ENCODE measurements around the gene GPRASP1. TPM values are rescaled to one million over a fixed set of nuclear protein-coding genes. Genes with fewer than 3 reads are reported as not detected.
A peak's percentile ranks its signal among the peaks of the same experiment; 100 is the strongest.

Gene GPRASP1
- total RNA-seq (10 to 100 TPM; 35.4 to 55.5 TPM), polyA plus RNA-seq (ENCODE audit: insufficient read length in 2 of 2) (10 to 100 TPM; 52.2 to 69.0 TPM)
- long read RNA-seq, donor 1, full-length matches to known transcripts: 5 of 5 reads
- long read RNA-seq, donor 1, partial matches to known transcripts: 0 of 5 reads
- long read RNA-seq, donor 1, other reads (novel, unspliced or antisense): 0 of 5 reads
- long read RNA-seq, donor 2, full-length matches to known transcripts: 1 of 1 reads
- long read RNA-seq, donor 2, partial matches to known transcripts: 0 of 1 reads
- long read RNA-seq, donor 2, other reads (novel, unspliced or antisense): 0 of 1 reads
- long read RNA-seq, donor 3, full-length matches to known transcripts: 2 of 2 reads
- long read RNA-seq, donor 3, partial matches to known transcripts: 0 of 2 reads
- long read RNA-seq, donor 3, other reads (novel, unspliced or antisense): 0 of 2 reads
- long read RNA-seq, donor 4: 0 reads

DNA sequence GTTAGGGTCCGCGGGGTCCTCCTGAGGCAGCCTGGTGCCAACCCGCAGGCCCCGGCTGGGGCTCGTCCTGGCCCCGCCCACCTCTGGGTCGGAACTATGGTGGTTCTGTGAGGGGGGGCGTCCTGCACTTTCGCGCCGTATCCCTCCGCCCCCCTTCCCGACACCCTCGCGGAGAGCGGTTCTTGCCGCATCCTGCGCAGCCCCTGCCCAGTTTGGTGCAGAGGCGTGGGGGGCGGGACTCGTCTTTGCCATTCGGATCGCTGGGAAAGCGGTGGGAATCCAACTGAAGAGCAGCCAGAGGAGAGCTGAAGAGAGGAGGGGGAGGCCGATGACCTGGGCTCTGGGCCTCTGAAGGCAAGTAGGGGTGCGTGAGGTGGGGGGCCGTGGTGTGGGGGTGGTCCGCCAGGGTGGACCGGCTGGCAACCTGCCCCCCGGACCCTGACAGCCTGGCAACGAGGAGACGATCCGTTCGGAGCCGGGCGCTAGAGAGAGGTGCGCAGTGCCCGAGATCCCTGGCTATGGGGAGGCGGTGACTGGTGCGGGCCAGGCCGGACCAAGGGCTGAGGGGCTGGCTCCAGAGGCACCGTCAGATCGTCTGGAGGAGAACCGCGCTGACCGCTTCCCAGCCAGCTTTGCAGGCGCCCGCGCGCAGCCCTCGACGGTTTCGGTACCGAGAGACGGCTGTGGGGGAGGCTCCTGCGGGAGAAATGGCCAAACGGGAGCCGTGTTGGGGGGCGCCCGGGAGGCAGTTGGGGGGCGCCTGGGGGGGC, at the start of gene GPRASP1:
TSS of gene GPRASP1 (plus strand) at position 242 of the 770 bp plus-strand sequence. CDS start 2,431 bp downstream, outside the sequence.
- Histone ChIP-seq H3K36me3 (ENCODE audit: control insufficient read depth, insufficient read depth, low read length) (no peaks in the 10 kb centered on the region), H3K27me3 (ENCODE audit: control insufficient read depth, insufficient read depth, low read length) (no peaks in the 10 kb centered on the region), H3K9me3 (ENCODE audit: control insufficient read depth, insufficient read depth, low read length) (no peaks in the 10 kb centered on the region), H3K4me3 (ENCODE audit: low read depth, low read length) (peak within 1 kb of the TSS; percentile 68), H3K27ac (ENCODE audit: low read depth, low read length) (peak within 1 kb of the TSS; percentile 87), H3K4me1 (ENCODE audit: control insufficient read depth, insufficient read depth, low read length) (peaks cover 3% of the 10 kb centered on the region)
- 29% methylated on average over 61 of the region's 61 CpGs for WGBS (ENCODE audit: insufficient coverage)
- peak in 5 of 6 donors; percentile 42 to 91 (median 54) for DNase-seq (ENCODE audit: low read depth in 4 of 6, low spot score in 6 of 6)

GRCh38 chrX:102604327-102604726, 47.0 kb upstream of the GPRASP1 start:
- H3K27ac ChIP-seq (ENCODE audit: low read depth, low read length): no peak overlapping the region
- no peaks in the 10 kb centered on the region for H3K9me3 ChIP-seq (ENCODE audit: control insufficient read depth, insufficient read depth, low read length)
- H3K4me1 ChIP-seq (ENCODE audit: control insufficient read depth, insufficient read depth, low read length): no peaks in the 10 kb centered on the region
- no peak for DNase-seq (ENCODE audit: low read depth in 4 of 6, low spot score in 6 of 6)
- H3K27me3 ChIP-seq (ENCODE audit: control insufficient read depth, insufficient read depth, low read length): no peaks in the 10 kb centered on the region
- H3K4me3 ChIP-seq (ENCODE audit: low read depth, low read length): no peak overlapping the region
- H3K36me3 ChIP-seq (ENCODE audit: control insufficient read depth, insufficient read depth, low read length): no peaks in the 10 kb centered on the region
- 50% methylated on average over 1 of the region's 1 CpG for WGBS (ENCODE audit: insufficient coverage)

DNA sequence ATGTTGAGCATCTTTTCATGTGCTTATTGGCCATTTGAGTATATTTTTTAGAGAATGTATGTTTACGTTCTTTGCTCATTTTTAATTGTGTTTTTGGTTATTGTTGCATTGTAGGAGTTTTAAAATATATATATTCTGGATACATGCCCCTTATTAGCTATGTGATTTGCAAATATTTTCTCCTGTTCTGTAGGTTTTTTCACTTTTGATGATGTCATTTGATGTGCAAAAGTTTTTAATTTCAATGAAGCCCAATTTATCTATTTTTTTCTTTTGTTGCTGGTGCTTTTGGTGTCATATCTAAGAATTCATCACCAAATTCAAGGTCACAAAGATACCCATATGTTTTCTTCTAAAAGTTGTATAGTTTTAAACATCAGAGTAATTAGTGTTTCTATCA, 45.2 kb upstream of the GPRASP1 start:
- no peak for DNase-seq (ENCODE audit: low read depth in 4 of 6, low spot score in 6 of 6)
- no peaks in the 10 kb centered on the region for H3K36me3 ChIP-seq (ENCODE audit: control insufficient read depth, insufficient read depth, low read length)
- no peaks in the 10 kb centered on the region for H3K9me3 ChIP-seq (ENCODE audit: control insufficient read depth, insufficient read depth, low read length)
- no peak overlapping the region for H3K4me3 ChIP-seq (ENCODE audit: low read depth, low read length)
- WGBS (ENCODE audit: insufficient coverage): no CpG with 5 or more reads among the region's 1 CpG
- no peaks in the 10 kb centered on the region for H3K4me1 ChIP-seq (ENCODE audit: control insufficient read depth, insufficient read depth, low read length)
- H3K27ac ChIP-seq (ENCODE audit: low read depth, low read length): no peak overlapping the region
- no peaks in the 10 kb centered on the region for H3K27me3 ChIP-seq (ENCODE audit: control insufficient read depth, insufficient read depth, low read length)

DNA sequence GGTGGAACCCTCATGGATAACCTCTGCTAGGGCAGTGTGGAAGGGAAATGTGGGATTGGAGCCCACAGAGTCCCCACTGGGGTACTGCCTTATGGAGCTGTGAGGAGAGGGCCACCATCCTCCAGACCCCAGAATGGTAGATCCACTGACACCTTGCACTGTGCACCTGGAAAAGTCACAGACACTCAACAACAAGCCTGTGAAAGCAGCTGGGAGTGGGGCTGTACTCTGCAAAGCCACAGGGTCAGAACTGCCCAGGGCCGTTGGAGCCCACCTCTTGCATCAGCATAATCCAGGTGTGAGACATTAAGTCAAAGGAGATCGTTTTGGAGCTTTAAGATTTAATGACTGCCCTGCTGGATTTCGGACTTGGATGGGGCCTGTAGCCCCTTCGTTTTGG, 40.4 kb upstream of the GPRASP1 start:
- 74% methylated on average over 3 of the region's 4 CpGs for WGBS (ENCODE audit: insufficient coverage)

GRCh38 chrX:102624105-102624504, 27.2 kb upstream of the GPRASP1 start:
- peak in 1 of 6 donors; percentile 7 for DNase-seq (ENCODE audit: low read depth in 4 of 6, low spot score in 6 of 6)
- WGBS (ENCODE audit: insufficient coverage): 77% methylated on average over 4 of the region's 6 CpGs
- Histone ChIP-seq H3K4me3 (ENCODE audit: low read depth, low read length) (no peak overlapping the region), H3K27me3 (ENCODE audit: control insufficient read depth, insufficient read depth, low read length) (no peaks in the 10 kb centered on the region), H3K27ac (ENCODE audit: low read depth, low read length) (no peak overlapping the region), H3K4me1 (ENCODE audit: control insufficient read depth, insufficient read depth, low read length) (no peaks in the 10 kb centered on the region), H3K36me3 (ENCODE audit: control insufficient read depth, insufficient read depth, low read length) (no peaks in the 10 kb centered on the region), H3K9me3 (ENCODE audit: control insufficient read depth, insufficient read depth, low read length) (peaks cover 9% of the 10 kb centered on the region)

More for the DNA sequence above, 40.4 kb upstream of the GPRASP1 start:
- Histone ChIP-seq H3K4me1 (ENCODE audit: control insufficient read depth, insufficient read depth, low read length) (no peaks in the 10 kb centered on the region), H3K27ac (ENCODE audit: low read depth, low read length) (no peak overlapping the region), H3K27me3 (ENCODE audit: control insufficient read depth, insufficient read depth, low read length) (no peaks in the 10 kb centered on the region), H3K36me3 (ENCODE audit: control insufficient read depth, insufficient read depth, low read length) (no peaks in the 10 kb centered on the region), H3K9me3 (ENCODE audit: control insufficient read depth, insufficient read depth, low read length) (no peaks in the 10 kb centered on the region), H3K4me3 (ENCODE audit: low read depth, low read length) (no peak overlapping the region)
- DNase-seq (ENCODE audit: low read depth in 4 of 6, low spot score in 6 of 6): no peak

DNA sequence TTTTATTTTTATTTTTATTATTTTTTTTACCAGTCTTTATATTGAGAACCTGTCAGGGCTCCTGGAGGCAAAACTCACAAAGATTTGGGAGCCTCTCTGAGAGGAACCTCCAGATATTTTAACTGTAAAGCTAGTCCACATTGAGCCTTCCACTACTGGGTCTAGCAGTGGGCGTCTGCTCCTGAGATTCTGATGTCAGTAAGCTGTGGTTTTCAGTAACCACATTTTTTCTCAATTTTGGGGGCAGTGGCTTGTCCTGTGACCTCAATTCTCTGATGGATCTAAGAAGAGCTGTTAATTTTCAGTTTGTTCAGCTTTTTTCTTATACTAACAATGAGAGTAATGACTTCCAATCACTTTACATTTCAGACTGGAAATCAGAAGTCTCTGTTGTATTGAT, 23.6 kb upstream of the GPRASP1 start:
- Histone ChIP-seq H3K4me3 (ENCODE audit: low read depth, low read length) (no peak overlapping the region), H3K27me3 (ENCODE audit: control insufficient read depth, insufficient read depth, low read length) (no peaks in the 10 kb centered on the region), H3K27ac (ENCODE audit: low read depth, low read length) (no peak overlapping the region), H3K9me3 (ENCODE audit: control insufficient read depth, insufficient read depth, low read length) (peaks cover 3% of the 10 kb centered on the region), H3K36me3 (ENCODE audit: control insufficient read depth, insufficient read depth, low read length) (no peaks in the 10 kb centered on the region), H3K4me1 (ENCODE audit: control insufficient read depth, insufficient read depth, low read length) (no peaks in the 10 kb centered on the region)
- WGBS (ENCODE audit: insufficient coverage): no CpG with 5 or more reads among the region's 1 CpG
- no peak for DNase-seq (ENCODE audit: low read depth in 4 of 6, low spot score in 6 of 6)

DNA sequence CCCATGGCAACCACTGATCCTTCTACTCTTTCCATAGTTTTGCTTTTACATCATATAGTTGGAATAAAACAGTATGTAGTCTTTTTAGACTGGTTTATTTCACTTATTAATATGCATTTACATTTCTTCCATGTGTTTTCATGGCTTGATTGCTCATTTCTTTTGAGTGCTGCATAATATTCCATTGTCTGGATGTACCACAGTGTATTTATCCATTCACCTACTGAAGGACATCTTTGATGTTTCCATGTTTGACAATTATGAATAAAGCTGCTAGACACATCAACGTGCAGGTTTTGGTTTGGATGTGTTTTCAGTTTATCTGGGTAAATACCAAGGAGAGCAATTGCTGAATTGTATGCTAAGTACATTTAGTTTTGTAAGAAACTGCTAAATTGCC, 13.7 kb upstream of the GPRASP1 start:
- Histone ChIP-seq H3K4me1 (ENCODE audit: control insufficient read depth, insufficient read depth, low read length) (no peaks in the 10 kb centered on the region), H3K36me3 (ENCODE audit: control insufficient read depth, insufficient read depth, low read length) (no peaks in the 10 kb centered on the region), H3K27me3 (ENCODE audit: control insufficient read depth, insufficient read depth, low read length) (no peaks in the 10 kb centered on the region), H3K9me3 (ENCODE audit: control insufficient read depth, insufficient read depth, low read length) (peaks cover 2% of the 10 kb centered on the region), H3K27ac (ENCODE audit: low read depth, low read length) (no peak overlapping the region), H3K4me3 (ENCODE audit: low read depth, low read length) (no peak overlapping the region)
- no peak for DNase-seq (ENCODE audit: low read depth in 4 of 6, low spot score in 6 of 6)
- WGBS (ENCODE audit: insufficient coverage): no CpG with 5 or more reads among the region's 1 CpG

GRCh38 chrX:102650903-102651241, 411 bp upstream of the GPRASP1 start:
- Histone ChIP-seq H3K9me3 (ENCODE audit: control insufficient read depth, insufficient read depth, low read length) (no peaks in the 10 kb centered on the region), H3K27me3 (ENCODE audit: control insufficient read depth, insufficient read depth, low read length) (no peaks in the 10 kb centered on the region), H3K4me3 (ENCODE audit: low read depth, low read length) (peak overlapping the region; percentile 68), H3K27ac (ENCODE audit: low read depth, low read length) (peak overlapping the region; percentile 87), H3K36me3 (ENCODE audit: control insufficient read depth, insufficient read depth, low read length) (no peaks in the 10 kb centered on the region), H3K4me1 (ENCODE audit: control insufficient read depth, insufficient read depth, low read length) (peaks cover 3% of the 10 kb centered on the region)
- no peak for DNase-seq (ENCODE audit: low read depth in 4 of 6, low spot score in 6 of 6)
- WGBS (ENCODE audit: insufficient coverage): 32% methylated on average over 19 of the region's 23 CpGs

- no peaks in the 10 kb centered on the region for H3K9me3 ChIP-seq (ENCODE audit: control insufficient read depth, insufficient read depth, low read length)
- peaks cover 3% of the 10 kb centered on the region for H3K4me1 ChIP-seq (ENCODE audit: control insufficient read depth, insufficient read depth, low read length)
- peak in 3 of 6 donors; percentile 33 to 88 (median 72) for DNase-seq (ENCODE audit: low read depth in 4 of 6, low spot score in 6 of 6)
- no peaks in the 10 kb centered on the region for H3K36me3 ChIP-seq (ENCODE audit: control insufficient read depth, insufficient read depth, low read length)
- H3K4me3 ChIP-seq (ENCODE audit: low read depth, low read length): peak overlapping the region; percentile 68
- H3K27ac ChIP-seq (ENCODE audit: low read depth, low read length): peak overlapping the region; percentile 87
- 32% methylated on average over 13 of the region's 22 CpGs for WGBS (ENCODE audit: insufficient coverage)
- no peaks in the 10 kb centered on the region for H3K27me3 ChIP-seq (ENCODE audit: control insufficient read depth, insufficient read depth, low read length)
These were observed 877 bp downstream of the GPRASP1 start for GRCh38 chrX:102652031-102652688.

All from spinal cord (tissue), 10 donors.